Measurements from ENCODE around the gene GNMT.
"Not testable (repeated sequence)": the region's sequence is repeated elsewhere in the genome, so short reads cannot be mapped to it uniquely, and the experiment has no call there.

Gene GNMT

GRCh38 chr6:42978839-42979522 lies 18.4 kb downstream of the GNMT start, which contains the start of gene PEX6:
Gene PEX6, minus strand, starts transcription at chr6:42979181. Its CDS starts 31 bp downstream, at chr6:42979150.
- peak in 1 of 2 experiments; percentile 86 for DNase-seq

GRCh38 chr6:42979523-42980177 lies 19.1 kb downstream of the GNMT start:
- DNase-seq = peak in 1 of 2 experiments; percentile 65

GRCh38 chr6:42981836-42982235 lies 21.3 kb downstream of the GNMT start:
- DNase-seq = no peak

- DNase-seq = peak; percentile 98 to 99
Measured at GRCh38 chr6:42984001-42984923, 23.7 kb downstream of the GNMT start, which contains the start of gene PPP2R5D. Gene PPP2R5D, plus strand, starts transcription at chr6:42984570. Its CDS starts 108 bp downstream, at chr6:42984678.

- no peak for DNase-seq
Measured at GRCh38 chr6:42984924-42985475, 24.4 kb downstream of the GNMT start.

- no peak for DNase-seq
Measured at GRCh38 chr6:42987533-42988451, 27.2 kb downstream of the GNMT start.

- no peak for DNase-seq
Measured at GRCh38 chr6:42988486-42989020, 28.0 kb downstream of the GNMT start.

GRCh38 chr6:42989923-42990322 lies 29.4 kb downstream of the GNMT start:
- DNase-seq = no peak

- no peak for DNase-seq
Measured at GRCh38 chr6:42993445-42993844, 32.9 kb downstream of the GNMT start.

- peak in 1 of 2 experiments; percentile 17 for DNase-seq
Measured at GRCh38 chr6:42996513-42996912, 36.0 kb downstream of the GNMT start.

- DNase-seq = not testable (repeated sequence)
Measured at GRCh38 chr6:42998205-42998604, 37.7 kb downstream of the GNMT start.

- DNase-seq = no peak
Measured at GRCh38 chr6:43001843-43002242, 41.3 kb downstream of the GNMT start.

- no peak for DNase-seq
Measured at GRCh38 chr6:43005844-43006243, 45.3 kb downstream of the GNMT start.

GRCh38 chr6:43006251-43006650 lies 45.7 kb downstream of the GNMT start:
- DNase-seq = no peak

GRCh38 chr6:43007126-43007525 lies 46.6 kb downstream of the GNMT start:
- DNase-seq = no peak

- DNase-seq = peak in 1 of 2 experiments; percentile 49
Measured at GRCh38 chr6:43009124-43009523, 48.6 kb downstream of the GNMT start.

- no peak for DNase-seq
Measured at GRCh38 chr6:43011207-43011606, 50.7 kb downstream of the GNMT start.

GRCh38 chr6:43012364-43012763 lies 51.8 kb downstream of the GNMT start:
- DNase-seq = no peak

- DNase-seq = no peak
Measured at GRCh38 chr6:43013097-43013842, 52.7 kb downstream of the GNMT start.
